Islet of Langerhans (tissue), 1 donor: ENCODE results near the gene PLCD1.

Experiments used
- FAIRE-seq: peaks from one replicate; lab custom pipeline; 2011; peaks lifted over from hg19 to GRCh38; lab: Jason Lieb, UNC

The PLCD1 gene

GRCh38 chr3:37964146-37964545 lies 65.3 kb downstream of the PLCD1 start:
- no peak for FAIRE-seq

- FAIRE-seq = no peak
Observed at GRCh38 chr3:37963635-37964034, 65.8 kb downstream of the PLCD1 start.

GRCh38 chr3:37963016-37963415 lies 66.4 kb downstream of the PLCD1 start:
- FAIRE-seq = peak; percentile 9

GRCh38 chr3:37961622-37962431 lies 67.6 kb downstream of the PLCD1 start:
- no peak for FAIRE-seq

- no peak for FAIRE-seq
Observed at GRCh38 chr3:37957539-37957936, 71.9 kb downstream of the PLCD1 start.
